Measurements from ENCODE around the gene MBLAC1.

Gene MBLAC1, protein sequence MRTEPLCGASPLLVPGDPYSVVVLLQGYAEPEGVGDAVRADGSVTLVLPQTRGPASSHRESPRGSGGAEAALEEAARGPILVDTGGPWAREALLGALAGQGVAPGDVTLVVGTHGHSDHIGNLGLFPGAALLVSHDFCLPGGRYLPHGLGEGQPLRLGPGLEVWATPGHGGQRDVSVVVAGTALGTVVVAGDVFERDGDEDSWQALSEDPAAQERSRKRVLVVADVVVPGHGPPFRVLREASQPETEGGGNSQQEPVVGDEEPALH

DNA sequence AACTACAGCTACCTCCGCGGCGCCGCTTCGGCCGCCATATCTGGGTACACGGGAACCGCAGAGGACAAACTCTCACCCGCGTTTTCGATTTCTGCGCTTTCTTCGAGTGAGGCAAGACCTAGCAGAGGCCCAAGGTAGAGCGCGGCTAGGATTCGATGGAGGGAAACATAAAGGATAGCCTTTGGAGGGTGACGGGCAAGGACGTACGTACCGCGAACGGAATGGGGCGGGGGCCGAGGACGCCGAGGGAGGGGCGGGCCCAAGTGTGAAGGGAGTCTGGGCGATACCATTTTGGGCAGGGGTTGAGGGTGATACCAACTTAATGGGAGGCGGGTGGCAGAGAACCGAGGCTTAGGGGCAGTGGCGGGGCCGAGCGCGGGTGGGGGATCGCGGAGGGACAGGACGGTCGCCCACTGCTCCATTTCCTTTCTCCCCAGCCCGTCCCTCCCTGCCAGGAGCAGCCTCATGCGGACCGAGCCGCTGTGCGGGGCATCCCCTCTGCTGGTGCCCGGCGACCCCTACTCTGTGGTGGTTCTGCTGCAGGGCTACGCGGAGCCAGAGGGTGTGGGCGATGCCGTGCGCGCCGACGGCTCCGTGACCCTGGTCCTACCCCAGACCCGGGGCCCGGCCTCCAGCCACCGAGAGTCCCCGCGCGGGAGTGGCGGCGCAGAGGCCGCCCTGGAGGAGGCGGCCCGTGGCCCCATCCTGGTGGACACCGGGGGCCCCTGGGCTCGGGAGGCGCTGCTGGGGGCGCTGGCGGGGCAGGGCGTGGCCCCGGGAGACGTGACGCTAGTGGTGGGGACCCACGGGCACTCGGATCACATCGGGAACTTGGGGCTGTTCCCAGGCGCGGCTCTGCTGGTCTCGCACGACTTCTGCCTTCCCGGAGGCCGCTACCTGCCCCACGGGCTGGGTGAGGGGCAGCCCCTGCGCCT lies at the start of gene MBLAC1:
MBLAC1 (plus strand) TSS at position 37 of the 935 bp plus-strand sequence; CDS start at position 466, 429 bp downstream.
- peak; percentile 81 for DNase-seq

DNA sequence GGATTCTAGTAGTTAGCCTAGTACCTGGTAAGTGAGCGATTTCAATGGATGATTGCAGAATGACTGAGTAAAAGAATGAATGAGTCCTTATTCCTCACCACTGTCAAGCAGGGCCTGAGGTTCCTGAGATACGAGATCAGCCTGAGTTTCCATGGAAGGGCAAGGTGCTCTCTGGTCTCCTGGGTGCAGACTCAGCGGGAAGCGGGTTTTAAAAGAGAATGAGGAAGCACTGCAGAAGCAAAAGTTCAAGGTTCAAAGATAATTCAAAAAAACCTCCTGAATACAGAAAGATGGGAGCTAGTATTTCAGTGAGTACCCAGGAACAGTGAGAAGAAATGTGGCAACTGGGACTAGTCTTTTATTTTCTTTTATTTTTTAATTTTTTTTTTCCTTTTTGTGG lies 49.6 kb upstream of the MBLAC1 start:
- no peak for DNase-seq

DNA sequence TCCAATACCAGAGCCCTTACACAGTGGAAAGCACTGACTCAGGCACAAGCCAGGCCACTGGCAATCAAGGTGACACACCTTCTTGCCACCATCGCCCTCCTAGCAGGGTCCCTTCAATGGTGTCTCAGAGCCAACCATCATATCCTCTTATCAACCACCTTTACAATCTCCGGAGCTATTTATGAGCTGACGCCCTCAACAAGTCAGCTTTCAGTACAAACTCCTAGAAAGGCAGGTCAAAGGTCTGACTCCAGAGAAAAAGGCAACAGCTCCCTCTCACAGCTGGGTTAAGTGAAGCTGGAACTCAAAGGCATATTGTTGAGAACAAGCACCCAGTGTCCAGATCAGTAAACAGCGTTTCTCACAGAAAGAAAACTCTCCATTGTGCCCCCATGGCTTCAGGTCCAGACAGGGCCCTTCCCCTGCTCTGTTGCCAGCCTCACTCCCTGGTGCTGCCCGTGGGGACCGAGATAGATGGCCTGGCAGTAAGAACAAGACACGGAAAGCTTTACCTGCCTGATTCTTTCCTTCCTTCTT lies 47.7 kb upstream of the MBLAC1 start:
- DNase-seq, result no peak

DNA sequence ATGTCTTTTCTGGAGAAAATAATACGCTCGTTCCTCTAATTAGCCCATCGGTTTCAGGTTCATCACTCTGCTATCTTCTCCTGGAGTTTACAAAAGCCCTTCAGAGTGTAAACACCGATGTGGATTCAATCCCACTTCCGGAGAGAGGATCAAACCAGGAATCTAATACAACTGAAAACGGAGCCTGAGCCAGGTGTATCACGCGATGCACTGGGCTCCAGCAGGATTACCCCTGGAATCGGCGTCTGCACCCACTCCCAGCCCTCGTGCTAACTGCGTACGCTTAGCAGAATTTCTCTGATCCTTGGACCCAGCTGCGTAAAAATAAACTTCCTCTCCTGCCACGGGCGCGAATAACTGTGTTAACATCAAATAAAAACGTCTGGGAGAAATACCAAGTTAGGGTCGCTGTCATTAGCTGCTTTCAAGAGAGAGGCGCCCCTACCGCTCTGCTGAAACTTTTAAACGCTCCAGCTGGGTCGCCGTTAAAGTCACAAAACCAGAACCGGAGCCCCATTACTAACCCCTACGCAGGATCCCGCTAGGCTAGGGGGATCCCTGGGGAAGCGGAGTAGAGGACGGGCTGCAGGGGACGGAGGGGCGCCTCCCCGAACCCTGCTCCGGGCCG lies 45.7 kb upstream of the MBLAC1 start:
- DNase-seq, result no peak

DNA sequence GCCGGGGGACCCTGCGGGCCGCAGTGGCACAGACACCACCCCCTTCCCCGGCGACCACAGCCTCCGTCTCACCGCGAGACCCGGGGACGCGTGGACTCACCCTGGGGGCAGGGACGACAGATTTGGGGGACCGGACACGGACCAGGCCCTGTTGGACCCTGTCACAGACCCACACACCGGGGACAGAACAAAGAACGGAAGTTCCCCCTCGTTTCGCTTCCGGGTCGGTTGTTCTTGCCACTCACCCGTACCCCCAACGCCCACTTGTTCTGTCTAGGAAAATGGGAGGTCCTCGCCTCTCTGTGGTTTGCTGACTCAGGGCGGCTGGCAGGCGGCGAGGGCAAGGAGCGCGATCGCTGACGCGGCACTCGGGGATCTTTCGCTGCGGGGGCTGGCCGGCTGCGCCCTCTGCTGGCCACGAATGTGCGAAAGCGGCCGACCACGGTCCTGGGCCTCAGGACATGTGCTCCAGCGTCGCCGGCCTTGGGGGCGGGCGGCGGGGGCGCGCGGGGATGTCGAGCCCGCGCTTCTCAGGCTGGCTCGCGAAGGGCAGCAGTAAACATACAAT lies 45.1 kb upstream of the MBLAC1 start, which contains the start of gene ZNF3:
ZNF3 (minus strand) TSS at position 189 of the 568 bp plus-strand sequence. CDS start 4,366 bp downstream, outside the sequence.
- peak; percentile 98 for DNase-seq

DNA sequence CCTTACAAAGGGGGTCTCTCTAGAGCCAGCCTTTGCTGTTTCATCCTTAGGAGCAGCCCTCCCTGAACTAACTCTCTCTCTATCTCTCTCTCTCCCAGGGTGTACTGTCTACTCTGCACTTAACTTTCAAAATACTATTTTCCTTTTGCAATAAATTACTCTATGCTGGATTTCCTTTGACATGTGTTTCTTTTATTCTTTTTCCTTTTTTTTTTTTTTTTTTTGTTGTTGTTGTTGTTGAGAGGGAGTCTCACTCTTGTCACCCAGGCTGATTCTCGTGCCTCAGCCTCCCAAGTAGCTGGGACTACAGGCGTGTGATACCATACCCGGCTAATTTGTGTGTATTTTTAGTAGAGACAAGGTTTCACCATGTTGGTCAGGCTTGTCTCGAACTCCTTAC lies 43.8 kb upstream of the MBLAC1 start:
- DNase-seq, result no peak

DNA sequence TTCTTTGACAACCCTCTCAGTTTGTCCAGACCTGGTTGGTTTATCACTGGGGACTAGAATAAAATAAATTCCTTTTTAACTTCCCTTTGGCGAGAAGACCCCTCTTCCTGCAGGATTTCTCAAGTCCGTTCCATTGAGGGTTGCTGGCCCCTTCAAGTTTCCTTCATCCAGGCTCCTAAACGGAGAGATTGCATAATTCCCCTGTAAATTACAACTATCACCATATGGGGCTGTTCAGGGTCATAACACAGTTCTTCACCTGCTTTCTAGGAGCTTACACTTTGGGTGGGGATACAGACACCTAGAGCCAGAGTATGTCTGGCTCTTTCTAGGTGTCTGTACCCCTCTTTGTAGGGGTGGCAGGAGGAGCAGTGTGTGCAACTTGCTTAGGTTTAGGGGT lies 41.3 kb upstream of the MBLAC1 start:
- DNase-seq, result peak; percentile 22

DNA sequence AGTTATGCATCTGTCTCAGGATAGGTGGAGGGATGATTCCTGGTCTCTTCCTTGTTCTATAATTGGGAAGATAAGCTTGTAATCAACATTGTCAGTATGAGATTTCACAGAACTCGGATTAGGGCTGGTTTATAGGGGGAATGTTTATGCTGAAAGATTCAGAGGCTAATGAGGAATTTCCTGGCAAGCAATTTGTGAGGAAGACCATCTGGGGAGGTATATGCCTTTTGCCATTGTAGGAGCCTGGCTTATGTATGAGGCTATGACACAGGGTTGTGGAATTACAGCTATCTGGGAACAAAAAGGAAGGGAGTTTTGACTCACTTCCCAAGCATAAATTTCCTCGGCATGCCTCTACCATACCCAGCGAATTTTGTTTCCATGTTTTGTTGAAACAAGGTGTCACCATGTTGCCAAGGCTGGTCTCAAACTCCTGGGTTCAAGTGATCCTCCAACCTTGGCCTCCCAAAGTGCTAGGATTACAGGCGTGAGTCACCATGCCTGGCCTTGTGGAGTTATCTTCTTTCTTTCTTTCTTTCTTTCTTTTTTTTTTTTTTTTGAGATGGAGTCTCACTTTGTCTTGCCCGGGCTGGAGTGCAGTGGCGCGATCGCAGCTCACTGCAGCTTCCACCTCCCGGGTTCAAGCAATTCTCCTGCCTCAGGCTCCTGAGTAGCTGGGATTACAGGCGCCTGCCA lies 39.6 kb upstream of the MBLAC1 start:
- no peak for DNase-seq

DNA sequence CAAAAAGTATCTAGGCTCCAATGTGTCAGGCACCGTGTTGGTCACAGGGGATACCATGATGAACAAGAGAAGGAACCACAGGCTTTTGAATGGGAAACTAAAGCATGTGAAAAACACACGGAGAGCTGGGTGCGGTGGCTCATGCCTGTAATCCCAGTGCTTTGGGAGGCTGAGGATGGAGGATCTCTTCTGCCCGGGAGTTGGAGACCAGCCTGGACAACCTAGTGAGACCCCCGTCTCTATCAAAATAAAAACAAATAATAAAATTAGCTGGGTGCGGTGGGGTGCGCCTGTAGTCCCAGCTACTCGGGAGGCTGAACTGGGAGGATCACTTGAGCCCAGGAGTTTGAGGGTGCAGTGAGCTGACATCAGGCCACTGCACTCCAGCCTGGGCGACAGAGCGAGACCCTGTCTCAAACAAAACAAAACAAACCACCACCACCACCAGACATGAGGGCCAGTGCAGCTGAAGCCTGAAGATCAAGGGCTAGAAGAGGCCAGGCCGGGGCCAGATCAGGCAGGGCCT lies 38.6 kb upstream of the MBLAC1 start:
- no peak for DNase-seq

DNA sequence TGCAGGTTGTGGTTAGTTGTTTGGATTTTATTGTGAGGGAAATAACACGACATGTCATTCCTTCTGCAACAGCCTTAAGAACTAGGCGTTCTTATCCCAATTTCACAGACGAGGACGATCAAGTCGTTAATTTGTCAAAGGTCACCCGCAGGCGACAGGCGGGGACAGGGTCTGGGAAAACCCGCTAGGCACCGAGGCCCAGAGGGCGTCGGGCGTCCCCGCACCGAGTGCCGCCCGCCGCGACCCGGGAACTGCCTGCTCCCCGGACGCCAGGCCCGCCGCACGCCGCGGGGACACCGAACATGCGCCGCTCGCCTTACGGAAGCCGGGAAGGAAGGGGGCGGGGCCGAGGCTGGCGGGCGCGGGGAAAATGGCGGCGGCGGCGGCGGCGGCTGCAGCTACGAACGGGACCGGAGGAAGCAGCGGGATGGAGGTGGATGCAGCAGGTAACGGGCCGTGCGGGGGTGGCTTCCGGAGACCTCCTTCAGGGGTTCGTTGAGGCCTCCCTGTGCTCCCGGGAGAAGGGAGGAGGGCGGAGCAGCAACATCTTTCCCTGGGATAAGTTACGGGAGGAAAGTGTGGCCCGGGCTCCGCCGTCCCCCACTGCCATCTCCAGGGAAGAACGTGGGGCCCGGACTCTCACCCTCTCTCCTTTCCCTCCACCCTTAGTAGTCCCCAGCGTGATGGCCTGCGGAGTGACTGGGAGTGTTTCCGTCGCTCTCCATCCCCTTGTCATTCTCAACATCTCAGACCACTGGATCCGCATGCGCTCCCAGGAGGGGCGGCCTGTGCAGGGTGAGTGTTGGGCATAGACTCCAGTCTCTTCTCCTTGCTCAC lies 37.9 kb upstream of the MBLAC1 start, which contains the start of gene COPS6:
COPS6 (plus strand) TSS at position 349 of the 837 bp plus-strand sequence; CDS start at position 371, 22 bp downstream.
- DNase-seq, result peak; percentile 49

DNA sequence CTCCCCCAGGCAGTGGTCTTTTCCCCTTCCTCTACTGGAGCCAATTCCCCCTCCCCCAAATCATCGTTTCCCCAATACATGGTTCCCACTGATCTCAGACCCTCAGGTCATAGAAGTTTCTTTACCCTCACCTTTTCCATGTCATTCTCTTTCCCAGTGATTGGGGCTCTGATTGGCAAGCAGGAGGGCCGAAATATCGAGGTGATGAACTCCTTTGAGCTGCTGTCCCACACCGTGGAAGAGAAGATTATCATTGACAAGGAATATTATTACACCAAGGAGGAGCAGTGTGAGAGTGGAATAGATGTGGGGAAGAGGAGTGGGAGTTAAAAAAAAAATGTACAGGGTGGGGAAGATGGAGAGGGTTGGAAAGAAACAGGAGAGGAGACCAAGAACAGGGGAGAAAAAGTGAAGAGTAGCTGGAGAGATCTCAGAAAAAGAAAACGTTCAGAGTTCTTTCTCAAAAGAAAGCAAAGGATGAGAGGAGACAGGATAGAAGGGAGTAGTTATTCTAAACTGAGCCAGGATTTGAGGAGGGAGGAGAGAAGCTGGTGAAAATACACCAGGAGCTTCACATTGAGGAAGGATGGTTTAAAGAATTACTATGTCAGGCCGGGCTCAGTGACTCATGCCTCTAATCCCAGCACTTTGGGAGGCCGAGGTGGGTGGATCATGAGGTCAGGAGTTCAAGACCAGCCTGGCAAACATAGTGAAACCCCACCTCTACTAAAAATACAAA lies 37.1 kb upstream of the MBLAC1 start:
- DNase-seq, result peak; percentile 44

DNA sequence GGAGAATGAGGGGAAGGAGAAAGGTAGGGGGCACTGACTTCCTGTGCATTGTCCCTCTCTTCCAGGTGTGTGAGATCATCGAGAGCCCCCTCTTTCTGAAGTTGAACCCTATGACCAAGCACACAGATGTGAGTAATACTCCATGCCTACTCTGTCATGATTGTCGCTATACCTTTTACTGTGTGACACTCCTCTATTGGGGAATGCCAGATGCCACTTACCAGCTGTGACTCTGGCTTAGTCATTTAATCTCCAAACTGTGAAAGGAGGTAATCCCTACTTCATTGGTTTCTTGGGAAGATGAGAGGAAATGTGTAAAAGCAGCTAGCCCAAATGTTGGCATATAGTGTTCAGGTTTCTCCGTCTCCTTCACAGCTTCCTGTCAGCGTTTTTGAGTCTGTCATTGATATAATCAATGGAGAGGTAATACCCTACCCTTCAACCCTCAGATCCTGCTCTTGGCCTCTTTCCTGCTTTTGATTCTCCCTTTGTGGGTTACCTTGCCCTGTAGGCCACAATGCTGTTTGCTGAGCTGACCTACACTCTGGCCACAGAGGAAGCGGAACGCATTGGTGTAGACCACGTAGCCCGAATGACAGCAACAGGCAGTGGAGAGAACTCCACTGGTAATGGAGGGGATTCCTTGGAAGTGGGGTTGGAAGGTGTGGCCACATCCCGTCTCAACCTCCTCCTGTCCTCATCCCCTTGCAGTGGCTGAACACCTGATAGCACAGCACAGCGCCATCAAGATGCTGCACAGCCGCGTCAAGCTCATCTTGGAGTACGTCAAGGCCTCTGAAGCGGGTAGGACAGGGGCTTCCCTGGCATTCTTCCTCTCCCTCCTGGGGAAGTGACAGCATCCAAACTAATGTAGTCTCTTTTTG lies 36.0 kb upstream of the MBLAC1 start:
- no peak for DNase-seq

DNA sequence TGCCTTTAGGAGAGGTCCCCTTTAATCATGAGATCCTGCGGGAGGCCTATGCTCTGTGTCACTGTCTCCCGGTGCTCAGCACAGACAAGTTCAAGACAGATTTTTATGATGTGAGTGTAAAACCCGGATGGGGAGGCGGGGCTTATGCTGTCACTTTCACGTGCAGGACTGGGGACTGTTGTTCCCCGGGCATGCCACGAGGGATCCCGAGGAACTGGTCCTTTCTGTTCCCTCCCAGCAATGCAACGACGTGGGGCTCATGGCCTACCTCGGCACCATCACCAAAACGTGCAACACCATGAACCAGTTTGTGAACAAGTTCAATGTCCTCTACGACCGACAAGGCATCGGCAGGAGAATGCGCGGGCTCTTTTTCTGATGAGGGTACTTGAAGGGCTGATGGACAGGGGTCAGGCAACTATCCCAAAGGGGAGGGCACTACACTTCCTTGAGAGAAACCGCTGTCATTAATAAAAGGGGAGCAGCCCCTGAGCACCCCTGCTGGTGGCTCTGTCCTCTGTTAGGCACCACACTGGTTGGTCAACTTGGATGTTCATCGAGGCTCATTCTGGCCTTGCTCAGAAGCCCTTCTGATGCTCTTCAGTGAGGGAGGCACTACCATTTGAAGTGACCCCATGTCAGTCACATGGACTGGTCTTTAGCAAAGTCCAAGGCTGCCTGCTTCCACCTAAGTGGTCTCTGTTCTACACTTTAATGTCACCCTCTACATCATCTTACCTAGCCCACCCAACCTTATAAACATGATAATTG lies 35.2 kb upstream of the MBLAC1 start:
- DNase-seq, result no peak

DNA sequence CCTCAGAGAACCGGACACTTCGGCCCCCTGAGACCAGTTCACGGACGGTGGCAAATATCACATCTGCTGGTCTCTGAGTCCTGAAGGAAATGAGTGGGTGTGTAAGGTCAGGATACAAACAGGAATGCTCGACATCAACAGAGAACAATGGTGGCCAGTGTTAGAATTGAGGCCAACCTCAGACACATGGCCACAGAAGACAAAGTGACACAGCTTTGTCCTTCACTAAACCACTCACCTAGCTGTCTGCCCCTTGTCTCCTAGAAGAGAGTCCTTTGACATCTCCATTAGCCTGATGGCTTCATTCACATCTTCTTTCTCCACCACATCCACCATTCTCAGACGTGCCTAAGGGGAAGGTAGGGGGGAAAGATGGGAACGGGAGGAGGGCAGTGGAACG lies 33.7 kb upstream of the MBLAC1 start:
- DNase-seq, result no peak

DNA sequence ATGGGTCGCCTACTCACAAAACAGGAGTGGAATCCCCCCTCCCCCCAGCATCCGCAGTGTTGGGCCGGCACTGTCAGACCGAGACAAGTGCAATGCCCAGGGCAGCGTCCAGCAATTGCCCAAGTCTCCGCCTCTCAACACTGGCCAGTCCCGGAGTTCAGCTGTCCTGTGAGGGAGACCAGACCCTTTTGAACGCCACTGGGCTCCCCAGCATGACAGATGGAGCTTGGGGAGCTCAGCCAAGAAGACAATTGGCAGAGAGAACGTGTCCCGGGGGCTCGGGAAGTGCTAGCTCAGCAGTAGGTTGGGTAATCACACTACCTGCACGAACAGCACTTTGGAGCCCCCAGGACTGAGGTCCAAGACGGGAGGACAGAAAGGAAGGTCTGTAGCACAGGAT lies 33.3 kb upstream of the MBLAC1 start:
- no peak for DNase-seq

DNA sequence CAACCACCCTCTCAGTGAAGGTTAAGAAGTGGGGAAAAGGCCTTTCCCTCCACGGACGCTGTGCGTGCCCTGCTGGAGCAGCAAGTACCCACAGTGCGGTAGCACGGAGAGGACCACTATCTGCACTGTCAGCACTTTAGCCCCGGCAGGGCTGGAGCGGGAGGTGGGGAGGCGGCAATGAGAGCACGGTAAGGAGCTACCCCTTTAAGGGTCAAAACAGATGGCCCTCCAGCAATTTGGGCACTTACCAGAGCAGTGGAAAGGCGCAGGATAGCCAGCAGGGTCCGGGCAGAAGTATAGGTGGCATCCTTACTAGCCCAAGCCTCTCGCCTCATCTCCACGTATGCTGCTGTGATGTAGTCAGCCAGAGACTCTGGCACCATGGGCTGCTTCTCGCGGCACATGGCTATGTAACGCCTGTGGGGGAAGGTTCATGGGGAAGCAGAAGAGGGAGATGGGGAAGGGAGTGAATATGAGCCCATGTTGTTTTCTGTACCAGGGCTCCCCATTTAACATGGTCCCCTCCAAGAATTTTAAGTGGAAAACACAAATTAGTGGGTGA lies 32.8 kb upstream of the MBLAC1 start:
- no peak for DNase-seq

DNA sequence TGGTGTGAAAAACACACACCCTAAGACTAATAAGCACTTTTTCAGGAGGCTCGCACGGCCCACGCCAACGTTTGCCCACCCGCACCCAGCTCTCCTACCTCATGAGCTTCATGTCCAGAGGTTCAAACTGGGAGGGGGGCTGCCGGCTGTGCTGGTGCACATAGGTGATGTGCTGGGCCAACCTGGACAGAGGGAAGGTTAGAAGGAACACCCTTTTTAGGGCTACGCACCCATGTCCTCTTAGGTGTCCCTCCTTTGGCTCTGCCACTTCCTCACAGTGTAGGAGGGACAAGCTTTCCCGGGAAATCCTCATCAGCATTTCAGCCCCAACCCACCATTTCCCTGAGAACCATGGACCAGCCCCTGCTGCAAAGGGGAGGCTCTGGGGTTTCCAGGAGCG lies 31.5 kb upstream of the MBLAC1 start:
- DNase-seq, result no peak

DNA sequence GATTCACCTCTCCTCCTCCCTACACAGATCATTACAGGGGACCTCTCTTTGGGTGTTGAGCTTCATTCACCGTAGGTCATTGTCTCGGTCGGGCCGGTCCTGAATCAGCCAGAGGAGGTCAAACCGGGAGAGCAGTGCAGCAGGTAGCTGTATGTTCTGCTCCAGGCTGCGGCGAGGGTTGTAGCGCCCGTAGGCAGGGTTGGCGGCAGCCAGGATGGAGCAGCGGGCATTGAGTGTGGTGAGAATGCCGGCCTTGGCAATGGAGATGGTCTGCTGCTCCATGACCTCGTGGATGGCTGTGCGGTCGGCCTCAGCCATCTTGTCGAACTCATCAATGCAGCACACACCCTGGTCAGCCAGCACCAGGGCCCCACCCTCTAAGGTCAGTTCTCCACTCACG lies 31.1 kb upstream of the MBLAC1 start:
- DNase-seq, result no peak

All from MV-4-11 (cell line).